Dermis lymphatic vessel endothelial cell (primary cell): ENCODE measurements around the gene MAOB. TPM values are rescaled to one million over a fixed set of nuclear protein-coding genes. Genes with fewer than 3 reads are reported as not detected.

Experiments used
- total RNA-seq: library from RNA; depleted of rRNA; stranded (reverse); fragments of >200 nt; gene quantifications from 2 replicates; pipeline ENCODE4 v1.2.1, GENCODE V29; 2014

Gene MAOB
- total RNA-seq: 0.09 TPM in 1 of 2 replicates, not detected in the other

GRCh38 chrX:43882294-43882681 lies at the start of gene MAOB:
TSS of gene MAOB (minus strand) at chrX:43882450. CDS start at chrX:43882299, 151 bp downstream.

Other genes starting within 250 kb of the MAOB start
- 114 and 136 TPM in 2 replicates for gene MAOA, start 226.2 kb downstream of the MAOB start, total RNA-seq
- not detected in 2 replicates for gene NDP, start 90.9 kb upstream of the MAOB start, total RNA-seq